IPS-20b (cell line): ENCODE results near the gene GADD45G.
A peak's percentile ranks its signal among the peaks of the same experiment; 100 is the strongest.

Experiments used
- H3K27ac ChIP-seq: one replicate; pipeline ENCODE4 v1.5.1; 2013; ENCODE audit warnings: low read length
- H3K27me3 ChIP-seq: 2 replicates; pipeline ENCODE4 v1.6.1; 2013; ENCODE audit warnings: mild to moderate bottlenecking, low read length, inconsistent platforms; ENCODE audit not compliant: insufficient read depth
- H3K36me3 ChIP-seq: 2 replicates; pipeline ENCODE4 v1.6.1; 2013; ENCODE audit warnings: low read depth, mild to moderate bottlenecking, inconsistent platforms, low read length, moderate library complexity; ENCODE audit not compliant: insufficient read depth
- H3K4me1 ChIP-seq: 2 replicates; pipeline ENCODE4 v1.6.1; 2013; ENCODE audit warnings: mild to moderate bottlenecking, control low read depth, inconsistent platforms, low read length, moderate library complexity; ENCODE audit not compliant: insufficient read depth
- H3K4me3 ChIP-seq: 2 replicates; pipeline ENCODE4 v1.5.1; 2013; ENCODE audit warnings: mild to moderate bottlenecking, low read length, inconsistent platforms
- H3K9ac ChIP-seq: 2 replicates; pipeline ENCODE4 v1.6.1; 2013; ENCODE audit warnings: low read depth, mild to moderate bottlenecking, inconsistent platforms, low read length, moderate library complexity
- H3K9me3 ChIP-seq: 2 replicates; pipeline ENCODE4 v1.6.1; 2013; ENCODE audit warnings: mild to moderate bottlenecking, low read depth, low read length, inconsistent platforms; ENCODE audit not compliant: insufficient read depth

The GADD45G gene

GRCh38 chr9:89603767-89604665 is 796 bp upstream of the GADD45G start:
- Histone ChIP-seq H3K4me3 (peak overlapping the region; percentile 80), H3K4me1 (peaks cover 18% of the 10 kb centered on the region; the same call in 1 of the 2 replicates), H3K27me3 (peaks cover 71% of the 10 kb centered on the region), H3K9ac (peak overlapping the region; percentile 62), H3K9me3 (no peaks in the 10 kb centered on the region), H3K27ac (no peak overlapping the region), H3K36me3 (peaks cover 4% of the 10 kb centered on the region; the same call in 1 of the 2 replicates)

- H3K4me3 ChIP-seq: peak overlapping the region; percentile 80
- peak overlapping the region; percentile 71; the same call in 1 of the 2 replicates for H3K9ac ChIP-seq
- H3K27ac ChIP-seq: no peak overlapping the region
Observed at GRCh38 chr9:89605465-89606048, 745 bp downstream of the GADD45G start.

GRCh38 chr9:89606049-89606623 is 1.3 kb downstream of the GADD45G start:
- no peak overlapping the region for H3K27ac ChIP-seq
- H3K9me3 ChIP-seq: no peaks in the 10 kb centered on the region
- peaks cover 4% of the 10 kb centered on the region; the same call in 1 of the 2 replicates for H3K36me3 ChIP-seq
- peak overlapping the region; percentile 80 for H3K4me3 ChIP-seq
- H3K27me3 ChIP-seq: peaks cover 71% of the 10 kb centered on the region
- peaks cover 18% of the 10 kb centered on the region; the same call in 1 of the 2 replicates for H3K4me1 ChIP-seq
- peak overlapping the region; percentile 71; the same call in 1 of the 2 replicates for H3K9ac ChIP-seq

More at GRCh38 chr9:89605465-89606048, 745 bp downstream of the GADD45G start:
- peaks cover 18% of the 10 kb centered on the region; the same call in 1 of the 2 replicates for H3K4me1 ChIP-seq
- H3K27me3 ChIP-seq: peaks cover 77% of the 10 kb centered on the region
- no peaks in the 10 kb centered on the region for H3K9me3 ChIP-seq
- peaks cover 4% of the 10 kb centered on the region; the same call in 1 of the 2 replicates for H3K36me3 ChIP-seq

- no peak overlapping the region for H3K27ac ChIP-seq
- peaks cover 65% of the 10 kb centered on the region for H3K27me3 ChIP-seq
Observed at GRCh38 chr9:89606624-89607311, 2.0 kb downstream of the GADD45G start.

GRCh38 chr9:89608641-89609335 is 4.0 kb downstream of the GADD45G start:
- Histone ChIP-seq H3K36me3 (peaks cover 4% of the 10 kb centered on the region; the same call in 1 of the 2 replicates), H3K27me3 (peaks cover 57% of the 10 kb centered on the region), H3K9ac (no peak overlapping the region), H3K4me1 (peaks cover 14% of the 10 kb centered on the region; the same call in 1 of the 2 replicates), H3K4me3 (no peak overlapping the region), H3K9me3 (no peaks in the 10 kb centered on the region), H3K27ac (no peak overlapping the region)

More at GRCh38 chr9:89606624-89607311, 2.0 kb downstream of the GADD45G start:
- Histone ChIP-seq H3K9me3 (no peaks in the 10 kb centered on the region), H3K9ac (peak overlapping the region; percentile 71; the same call in 1 of the 2 replicates), H3K4me1 (peaks cover 18% of the 10 kb centered on the region; the same call in 1 of the 2 replicates), H3K4me3 (peak overlapping the region; percentile 80), H3K36me3 (peaks cover 4% of the 10 kb centered on the region; the same call in 1 of the 2 replicates)

GRCh38 chr9:89609426-89610006 is 4.7 kb downstream of the GADD45G start:
- peaks cover 4% of the 10 kb centered on the region; the same call in 1 of the 2 replicates for H3K36me3 ChIP-seq
- no peak overlapping the region for H3K9ac ChIP-seq
- H3K9me3 ChIP-seq: no peaks in the 10 kb centered on the region
- peaks cover 57% of the 10 kb centered on the region for H3K27me3 ChIP-seq
- no peak overlapping the region for H3K27ac ChIP-seq
- H3K4me3 ChIP-seq: no peak overlapping the region
- H3K4me1 ChIP-seq: peaks cover 12% of the 10 kb centered on the region; the same call in 1 of the 2 replicates

GRCh38 chr9:89610391-89610925 is 5.6 kb downstream of the GADD45G start:
- no peak overlapping the region for H3K4me3 ChIP-seq
- H3K27me3 ChIP-seq: peaks cover 51% of the 10 kb centered on the region
- H3K9me3 ChIP-seq: no peaks in the 10 kb centered on the region
- H3K4me1 ChIP-seq: peaks cover 12% of the 10 kb centered on the region; the same call in 1 of the 2 replicates
- H3K9ac ChIP-seq: no peak overlapping the region
- no peak overlapping the region for H3K27ac ChIP-seq
- H3K36me3 ChIP-seq: peaks cover 4% of the 10 kb centered on the region; the same call in 1 of the 2 replicates

- Histone ChIP-seq H3K4me3 (no peak overlapping the region), H3K9me3 (no peaks in the 10 kb centered on the region), H3K36me3 (peaks cover 1% of the 10 kb centered on the region; the same call in 1 of the 2 replicates), H3K9ac (no peak overlapping the region), H3K27me3 (peaks cover 42% of the 10 kb centered on the region), H3K4me1 (peaks cover 8% of the 10 kb centered on the region; the same call in 1 of the 2 replicates), H3K27ac (no peak overlapping the region)
Observed at GRCh38 chr9:89611425-89611824, 6.6 kb downstream of the GADD45G start.

GRCh38 chr9:89612566-89613278 is 7.9 kb downstream of the GADD45G start:
- H3K9me3 ChIP-seq: no peaks in the 10 kb centered on the region
- H3K4me3 ChIP-seq: no peak overlapping the region
- H3K9ac ChIP-seq: no peak overlapping the region
- no peaks in the 10 kb centered on the region; the same call in 1 of the 2 replicates for H3K36me3 ChIP-seq
- H3K4me1 ChIP-seq: no peaks in the 10 kb centered on the region
- H3K27me3 ChIP-seq: peaks cover 29% of the 10 kb centered on the region
- H3K27ac ChIP-seq: no peak overlapping the region
